Neural progenitor cell (in vitro differentiated cells): ENCODE results near the gene LTBP1.

Experiments
- CTCF ChIP-seq: fragments of 200-600 bp; sonication (generic); IDR thresholded peaks from 2 replicates; pipeline ENCODE4 v1.5.1; 2017; ENCODE audit warnings: antibody characterized with exemption, mild to moderate bottlenecking
- EZH2 ChIP-seq: fragments of 200-600 bp; sonication (generic); IDR thresholded peaks from 2 replicates; pipeline ENCODE4 v1.6.1; 2017; ENCODE audit warnings: antibody characterized with exemption, mild to moderate bottlenecking, moderate library complexity
- EZH2phosphoT487 ChIP-seq: fragments of 200-600 bp; sonication (generic); IDR thresholded peaks from 2 replicates; pipeline ENCODE4 v1.6.1; 2017; ENCODE audit warnings: antibody characterized with exemption

GRCh38 chr2:32932825-32933755 is 13.7 kb upstream of the LTBP1 start:
- no peak for TF ChIP-seq CTCF
- TF ChIP-seq EZH2phosphoT487, result no peak
- TF ChIP-seq EZH2, result no peak
